Measurements from ENCODE around the gene SCGB1C1. TPM values are rescaled to one million over a fixed set of nuclear protein-coding genes. Genes with fewer than 3 reads are reported as not detected.
"Not testable (repeated sequence)": the region's sequence is repeated elsewhere in the genome, so short reads cannot be mapped to it uniquely, and the experiment has no call there.

The SCGB1C1 gene
- total RNA-seq, 8 experiments from 2014 or later: not detected

DNA sequence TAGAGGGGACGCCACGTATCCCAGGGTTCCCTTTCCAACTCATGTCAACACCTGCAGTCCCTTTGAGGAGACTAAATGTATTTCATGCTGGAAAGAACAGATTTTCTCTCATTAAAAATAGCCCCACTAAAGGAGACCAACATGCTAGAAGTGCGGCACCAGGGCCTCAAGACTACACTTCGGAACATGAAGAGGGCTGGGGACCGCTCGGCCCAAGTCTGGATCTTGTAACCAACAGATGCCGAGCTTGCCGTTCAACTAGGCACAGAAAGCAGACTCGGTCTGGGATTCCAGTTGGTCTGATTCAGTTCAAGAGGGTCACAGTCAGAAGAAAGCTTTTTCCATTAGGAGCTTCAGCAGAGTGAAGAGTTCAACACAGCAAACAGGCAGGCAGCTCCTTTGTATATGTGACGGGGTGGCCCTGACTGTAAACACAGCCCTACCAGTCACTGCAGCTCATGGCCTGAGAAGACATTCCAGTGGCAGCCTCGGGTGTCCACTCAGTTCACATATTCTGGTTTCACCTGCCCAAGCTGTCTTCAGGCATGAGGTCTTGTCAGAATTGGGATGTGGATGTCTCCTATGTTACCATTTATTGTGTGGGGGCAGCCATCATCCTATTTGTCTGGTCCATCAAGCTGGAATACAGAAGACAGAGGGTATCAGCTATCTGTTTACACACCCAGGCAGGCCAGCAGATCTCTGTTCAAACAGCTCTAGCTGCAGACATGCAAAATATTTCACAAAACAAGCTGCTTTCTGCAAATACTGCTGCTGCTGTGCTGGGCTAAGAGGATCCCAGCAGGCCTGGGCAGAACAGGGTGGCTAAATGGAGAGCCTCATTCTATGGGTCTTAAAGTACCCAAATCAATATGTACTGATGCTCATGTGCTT, 23.4 kb downstream of the SCGB1C1 start:
- Histone ChIP-seq H3K4me3 (no peak overlapping the region), H3K4me1 (replicated peaks in 1 of 2) (no peaks in the 10 kb centered on the region), H3K27ac (no peak overlapping the region)
- WGBS, 10 experiments: 20 to 100% (median 95%) methylated on average over 1 to 10 of the region's 11 CpGs; no CpG with 5 or more reads in 3 of the 10 experiments
- in situ Hi-C loops (cut with MboI; ENCODE audit: low pct_unique_long_range_greater_than_20kb in 2 of 9, low sequenced_read_pairs in 9 of 9, unreplicated experiment in 9 of 9): no loop called here
- ATAC-seq (replicated peaks in 6 of 8): peak in 4 of 8 experiments; percentile 3 to 68 (median 16)

GRCh38 chr11:217704-218103, 24.8 kb downstream of the SCGB1C1 start:
- in situ Hi-C loops (cut with MboI; ENCODE audit: low pct_unique_long_range_greater_than_20kb in 2 of 9, low sequenced_read_pairs in 9 of 9, unreplicated experiment in 9 of 9): no loop called here
- Histone ChIP-seq H3K4me3 (no peak overlapping the region), H3K4me1 (replicated peaks in 1 of 2) (no peaks in the 10 kb centered on the region), H3K27ac (no peak overlapping the region)
- peak in 3 of 8 experiments; percentile 12 to 25 (median 16) for ATAC-seq (replicated peaks in 6 of 8)
- WGBS, 10 experiments: 80 to 100% (median 80%) methylated on average over 1 to 2 of the region's 3 CpGs; no CpG with 5 or more reads in 7 of the 10 experiments

GRCh38 chr11:218815-219593, 26.1 kb downstream of the SCGB1C1 start:
- H3K4me1 ChIP-seq (replicated peaks in 1 of 2): no peaks in the 10 kb centered on the region
- in situ Hi-C loops (cut with MboI; ENCODE audit: low pct_unique_long_range_greater_than_20kb in 2 of 9, low sequenced_read_pairs in 9 of 9, unreplicated experiment in 9 of 9): no loop called here
- ATAC-seq (replicated peaks in 6 of 8): no peak
- 20 to 98% (median 86%) methylated on average over 1 to 16 of the region's 29 CpGs; no CpG with 5 or more reads in 1 of the 10 experiments for WGBS, 10 experiments
- no peak overlapping the region for H3K27ac ChIP-seq
- H3K4me3 ChIP-seq: no peak overlapping the region

DNA sequence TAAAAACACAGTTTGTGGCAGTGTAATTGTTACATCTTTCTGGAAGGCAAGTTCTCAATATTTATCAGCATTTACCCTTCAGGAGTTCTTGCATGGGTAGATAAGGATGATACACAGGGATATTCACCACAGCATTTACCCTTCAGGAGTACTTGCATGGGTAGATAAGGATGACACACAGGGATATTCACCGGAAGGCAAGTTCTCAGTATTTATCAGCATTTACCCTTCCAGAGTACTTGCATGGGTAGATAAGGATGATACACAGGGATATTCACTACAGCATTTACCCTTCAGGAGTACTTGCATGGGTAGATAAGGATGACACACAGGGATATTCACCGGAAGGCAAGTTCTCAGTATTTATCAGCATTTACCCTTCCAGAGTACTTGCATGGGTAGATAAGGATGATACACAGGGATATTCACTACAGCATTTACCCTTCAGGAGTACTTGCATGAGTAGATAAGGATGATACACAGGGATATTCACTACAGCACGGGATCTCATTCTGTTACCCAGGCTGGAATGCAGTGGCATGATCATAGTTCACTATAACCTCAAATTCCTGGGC, 27.9 kb downstream of the SCGB1C1 start:
- in situ Hi-C loops (cut with MboI; ENCODE audit: low pct_unique_long_range_greater_than_20kb in 2 of 9, low sequenced_read_pairs in 9 of 9, unreplicated experiment in 9 of 9); ATAC-seq (replicated peaks in 6 of 8); H3K27ac ChIP-seq; H3K4me3 ChIP-seq; H3K4me1 ChIP-seq (replicated peaks in 1 of 2): not testable (repeated sequence)
- no CpG with 5 or more reads among the region's 3 CpGs for WGBS, 10 experiments

DNA sequence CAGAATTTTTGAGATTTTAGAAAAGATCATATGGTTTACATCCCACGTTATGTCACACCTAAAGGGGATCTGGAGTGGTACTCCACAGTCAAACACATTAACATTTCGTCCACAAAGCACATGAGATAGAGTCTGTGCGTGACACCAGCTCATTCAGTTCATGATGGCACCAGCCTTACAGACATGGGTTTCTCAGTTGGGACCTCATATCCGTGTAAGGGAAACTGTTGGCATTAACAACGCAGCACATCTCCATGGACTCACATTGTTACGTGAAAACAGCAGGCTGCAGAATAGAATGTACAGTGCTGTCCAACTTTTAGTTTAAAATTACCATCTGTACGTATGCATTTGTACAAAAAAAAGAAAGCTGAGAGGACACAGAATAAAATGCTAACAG, 28.7 kb downstream of the SCGB1C1 start:
- no peak overlapping the region for H3K27ac ChIP-seq
- ATAC-seq (replicated peaks in 6 of 8): no peak
- no peaks in the 10 kb centered on the region for H3K4me1 ChIP-seq (replicated peaks in 1 of 2)
- H3K4me3 ChIP-seq: no peak overlapping the region
- in situ Hi-C loops (cut with MboI; ENCODE audit: low pct_unique_long_range_greater_than_20kb in 2 of 9, low sequenced_read_pairs in 9 of 9, unreplicated experiment in 9 of 9): no loop called here
- WGBS, 10 experiments: 57 to 100% (median 83%) methylated on average over 2 to 7 of the region's 7 CpGs; no CpG with 5 or more reads in 1 of the 10 experiments

GRCh38 chr11:221998-222789, 29.3 kb downstream of the SCGB1C1 start:
- in situ Hi-C loops (cut with MboI; ENCODE audit: low pct_unique_long_range_greater_than_20kb in 2 of 9, low sequenced_read_pairs in 9 of 9, unreplicated experiment in 9 of 9): no loop called here
- WGBS, 10 experiments: 83 to 100% (median 95%) methylated on average over 1 to 5 of the region's 14 CpGs; no CpG with 5 or more reads in 2 of the 10 experiments

GRCh38 chr11:223026-223789, 30.3 kb downstream of the SCGB1C1 start:
- Histone ChIP-seq H3K27ac (no peak overlapping the region), H3K4me3 (no peak overlapping the region), H3K4me1 (replicated peaks in 1 of 2) (no peaks in the 10 kb centered on the region)
- 33 to 100% (median 77%) methylated on average over 1 to 10 of the region's 16 CpGs; no CpG with 5 or more reads in 5 of the 10 experiments for WGBS, 10 experiments
- in situ Hi-C loops (cut with MboI; ENCODE audit: low pct_unique_long_range_greater_than_20kb in 2 of 9, low sequenced_read_pairs in 9 of 9, unreplicated experiment in 9 of 9): no loop called here
- peak in 1 of 8 experiments; percentile 16 for ATAC-seq (replicated peaks in 6 of 8)

More at GRCh38 chr11:221998-222789, 29.3 kb downstream of the SCGB1C1 start:
- ATAC-seq (replicated peaks in 6 of 8): peak in 1 of 8 experiments; percentile 31
- Histone ChIP-seq H3K4me1 (replicated peaks in 1 of 2) (no peaks in the 10 kb centered on the region), H3K27ac (no peak overlapping the region), H3K4me3 (no peak overlapping the region)

DNA sequence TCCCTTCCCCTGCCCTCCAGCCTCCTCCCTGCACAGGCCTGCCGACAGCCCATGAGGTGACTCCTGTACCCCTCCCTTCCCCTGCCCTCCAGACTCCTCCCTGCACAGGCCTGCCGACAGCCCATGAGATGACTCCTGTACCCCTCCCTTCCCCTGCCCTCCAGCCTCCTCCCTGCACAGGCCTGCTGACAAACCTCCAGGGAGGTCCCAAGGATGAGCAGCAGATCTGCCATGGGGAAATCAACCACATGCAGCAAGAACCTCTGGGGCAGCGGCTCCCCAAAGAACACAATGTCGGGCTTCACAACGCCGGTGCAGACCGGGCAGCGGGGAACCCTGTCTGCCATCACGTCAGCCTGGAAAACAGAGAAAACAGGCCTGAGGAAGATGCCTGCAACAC, 31.0 kb downstream of the SCGB1C1 start:
- Histone ChIP-seq H3K27ac (no peak overlapping the region), H3K4me1 (replicated peaks in 1 of 2) (no peaks in the 10 kb centered on the region), H3K4me3 (no peak overlapping the region)
- ATAC-seq (replicated peaks in 6 of 8): peak in 2 of 8 experiments; percentile 46 to 84
- WGBS, 10 experiments: no CpG with 5 or more reads among the region's 9 CpGs
- in situ Hi-C loops (cut with MboI; ENCODE audit: low pct_unique_long_range_greater_than_20kb in 2 of 9, low sequenced_read_pairs in 9 of 9, unreplicated experiment in 9 of 9): no loop called here

DNA sequence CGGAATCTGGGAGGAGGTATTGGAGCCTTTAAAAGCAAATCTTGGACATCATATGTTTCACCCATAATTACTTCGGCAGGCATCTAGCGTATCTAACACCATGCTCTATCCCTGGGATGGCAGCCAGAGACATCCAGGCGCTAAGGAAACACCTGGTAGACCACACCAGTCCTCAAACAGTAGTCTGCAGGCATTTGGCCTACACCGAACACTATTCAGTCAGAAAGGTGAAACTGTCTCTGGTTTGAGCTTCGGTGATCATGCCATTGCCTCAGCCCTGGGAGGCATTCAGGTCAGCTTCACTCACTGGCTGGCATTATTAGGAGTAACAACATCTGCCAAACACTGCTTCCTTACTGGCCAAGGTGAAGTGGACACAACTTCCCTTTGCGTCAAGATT, 31.5 kb downstream of the SCGB1C1 start:
- in situ Hi-C loops (cut with MboI; ENCODE audit: low pct_unique_long_range_greater_than_20kb in 2 of 9, low sequenced_read_pairs in 9 of 9, unreplicated experiment in 9 of 9): no loop called here
- H3K4me1 ChIP-seq (replicated peaks in 1 of 2): no peaks in the 10 kb centered on the region
- no peak for ATAC-seq (replicated peaks in 6 of 8)
- no peak overlapping the region for H3K4me3 ChIP-seq
- 80 to 100% (median 98%) methylated on average over 1 to 6 of the region's 7 CpGs; no CpG with 5 or more reads in 1 of the 10 experiments for WGBS, 10 experiments
- no peak overlapping the region for H3K27ac ChIP-seq

GRCh38 chr11:225734-226453, 33.0 kb downstream of the SCGB1C1 start:
- 78 to 100% (median 95%) methylated on average over 1 to 7 of the region's 10 CpGs; no CpG with 5 or more reads in 1 of the 10 experiments for WGBS, 10 experiments
- in situ Hi-C loops (cut with MboI; ENCODE audit: low pct_unique_long_range_greater_than_20kb in 2 of 9, low sequenced_read_pairs in 9 of 9, unreplicated experiment in 9 of 9): no loop called here
- Histone ChIP-seq H3K27ac (no peak overlapping the region), H3K4me1 (replicated peaks in 1 of 2) (no peaks in the 10 kb centered on the region), H3K4me3 (no peak overlapping the region)
- ATAC-seq (replicated peaks in 6 of 8): no peak

GRCh38 chr11:227824-228379, 35.0 kb downstream of the SCGB1C1 start:
- ATAC-seq (replicated peaks in 6 of 8): peak in 3 of 8 experiments; percentile 18 to 73 (median 55)
- no peaks in the 10 kb centered on the region for H3K4me1 ChIP-seq (replicated peaks in 1 of 2)
- WGBS, 10 experiments: 42 to 100% (median 88%) methylated on average over 1 to 4 of the region's 6 CpGs; no CpG with 5 or more reads in 2 of the 10 experiments
- in situ Hi-C loops (cut with MboI; ENCODE audit: low pct_unique_long_range_greater_than_20kb in 2 of 9, low sequenced_read_pairs in 9 of 9, unreplicated experiment in 9 of 9): no loop called here
- no peak overlapping the region for H3K27ac ChIP-seq
- H3K4me3 ChIP-seq: no peak overlapping the region

Data from motor neuron (in vitro differentiated cells).